PC-3 (cell line): Measurements from ENCODE around the gene G6PD. TPM values are rescaled to one million over a fixed set of nuclear protein-coding genes. Genes with fewer than 3 reads are reported as not detected.

ENCODE experiments used
- ATAC-seq: fragments of 200-7000 bp; cut with Tn5 transposase; 2 replicates; pipeline ENCODE4 v1.9.1; 2020; ENCODE audit warnings: mild to moderate bottlenecking, moderate library complexity
- Bru-seq: library from RNA; stranded (reverse); fragments of 400-500 nt; gene quantifications from one replicate; lab custom pipeline; 2021; lab: Mats Ljungman, UMichigan
- BruChase-seq, 2 experiments: library from RNA; stranded (reverse); fragments of 400-500 nt; gene quantifications; one replicate each; lab custom pipeline; 2021; lab: Mats Ljungman, UMichigan
- BruUV-seq: library from RNA; stranded (reverse); fragments of 400-500 nt; replicated peaks from 2 replicates; lab custom pipeline; 2021; lab: Mats Ljungman, UMichigan
- CTCF ChIA-PET: fragments of 300-600 bp; sonication (Branson Sonifier 250); formaldehyde crosslinking; loops from one replicate; lab custom pipeline; 2022; ENCODE audit warnings: antibody characterized with exemption; lab: Charles Lee
- POLR2A ChIA-PET: fragments of 300-600 bp; sonication (Branson Sonifier 250); formaldehyde crosslinking; loops from one replicate; lab custom pipeline; 2022; ENCODE audit warnings: antibody characterized with exemption; ENCODE audit not compliant: unreplicated experiment; lab: Charles Lee
- DNase-seq: peaks from one replicate; pipeline ENCODE4 v3.0.0-alpha.2; 2015
- H2AFZ ChIP-seq: fragments of 300-600 bp; sonication (generic); 2 replicates; pipeline ENCODE4 v1.6.0; 2016; ENCODE audit warnings: antibody characterized with exemption, low read length
- H3F3A ChIP-seq: fragments of 300-600 bp; sonication (generic); one replicate; pipeline ENCODE4 v1.6.0; 2017; ENCODE audit warnings: antibody characterized with exemption, low read length, control low read depth, mild to moderate bottlenecking; ENCODE audit not compliant: unreplicated experiment
- H3K27ac ChIP-seq: fragments of 300-600 bp; sonication (generic); 2 replicates; pipeline ENCODE4 v1.5.1; 2016; ENCODE audit warnings: mild to moderate bottlenecking, low read length
- H3K27me3 ChIP-seq: fragments of 300-600 bp; sonication (generic); 2 replicates; pipeline ENCODE4 v1.6.1; 2016; ENCODE audit warnings: low read length, mixed read lengths
- H3K36me3 ChIP-seq: fragments of 300-600 bp; sonication (generic); 2 replicates; pipeline ENCODE4 v1.6.1; 2016; ENCODE audit warnings: low read depth, mixed run types, low read length, mixed read lengths
- H3K4me1 ChIP-seq: fragments of 300-600 bp; sonication (generic); 2 replicates; pipeline ENCODE4 v1.5.1; 2016; ENCODE audit warnings: low read length; ENCODE audit not compliant: insufficient read depth
- H3K4me2 ChIP-seq: fragments of 300-600 bp; sonication (generic); 2 replicates; pipeline ENCODE4 v1.6.0; 2016; ENCODE audit warnings: low read length
- H3K4me3 ChIP-seq: fragments of 300-600 bp; sonication (generic); 2 replicates; pipeline ENCODE4 v1.5.1; 2016; ENCODE audit warnings: mild to moderate bottlenecking, low read length, mixed read lengths
- H3K79me2 ChIP-seq: fragments of 300-600 bp; sonication (generic); 2 replicates; pipeline ENCODE4 v1.6.1; 2017; ENCODE audit warnings: low read length, mixed read lengths
- H3K9ac ChIP-seq: fragments of 300-600 bp; sonication (generic); 2 replicates; pipeline ENCODE4 v1.6.0; 2016; ENCODE audit warnings: mild to moderate bottlenecking, low read length
- H3K9me2 ChIP-seq: fragments of 300-600 bp; sonication (generic); replicated peaks from 2 replicates; pipeline ENCODE4 v1.6.1; 2016; ENCODE audit warnings: mixed run types, low read length, mixed read lengths
- H3K9me3 ChIP-seq: fragments of 300-600 bp; sonication (generic); 2 replicates; pipeline ENCODE4 v1.6.1; 2016; ENCODE audit warnings: low read length, mixed read lengths
- H4K20me1 ChIP-seq: fragments of 300-600 bp; sonication (generic); 2 replicates; pipeline ENCODE4 v1.6.1; 2016; ENCODE audit warnings: low read length, mixed read lengths
- CTCF ChIP-seq: fragments of 300-600 bp; sonication (generic); conservative IDR thresholded peaks from 2 replicates; pipeline ENCODE4 v1.5.1; 2017; ENCODE audit warnings: antibody characterized with exemption, low read depth, mild to moderate bottlenecking, low read length
- EZH2 ChIP-seq: fragments of 300-600 bp; sonication (generic); IDR thresholded peaks from one replicate; pipeline ENCODE4 v1.6.1; 2017; ENCODE audit warnings: antibody characterized with exemption, mild to moderate bottlenecking, low read length; ENCODE audit not compliant: unreplicated experiment
- EZH2phosphoT487 ChIP-seq: fragments of 300-600 bp; sonication (generic); IDR thresholded peaks from 2 replicates; pipeline ENCODE4 v1.6.1; 2018; ENCODE audit warnings: mild to moderate bottlenecking, antibody characterized with exemption, low read length, borderline replicate concordance
- intact Hi-C: fragments of 100-400 bp; cut with micrococcal nuclease; formaldehyde crosslinking; loops from 2 replicates; pipeline ENCODE4 v1.9.0; 2023
- long read RNA-seq: library from polyadenylated mRNA; unstranded; transcript quantifications from one replicate; pipeline ENCODE4 v2.0.0, GENCODE V29; 2021; ENCODE audit not compliant: unreplicated experiment
- total RNA-seq: library from RNA; depleted of rRNA; stranded (reverse); fragments of >200 nt; gene quantifications from 2 replicates; pipeline ENCODE4 v1.2.3, GENCODE V29; 2014; rRNA removed

Gene G6PD
- total RNA-seq (121 and 147 TPM in 2 replicates), Bru-seq, nascent RNA (percentile 71 among the genes with signal in this experiment), BruChase-seq, experiment 1, labeled RNA remaining after a 6-hour chase (percentile 77 among the genes with signal in this experiment), BruChase-seq, experiment 2, labeled RNA remaining after a 2-hour chase (percentile 65 among the genes with signal in this experiment)
- long read RNA-seq, transcript G6PD-211 (13 exons, 2,632 nt) = major isoform, 21 of 52 reads
- long read RNA-seq, partial matches to known transcripts = 10 of 52 reads
- long read RNA-seq, other reads (novel, unspliced or antisense) = 18 of 52 reads

- ChIA-PET POLR2A (no interaction called here), CTCF (no interaction called here)
- H3K4me3 ChIP-seq = peak within 1 kb of the TSS; percentile 86
- TSS peak; percentile 61 for BruUV-seq
- peak within 1 kb of the TSS; percentile 88 for H3K4me2 ChIP-seq
- H3K27me3 ChIP-seq = no peaks in the 10 kb centered on the region
- intact Hi-C loops = no loop called here
- ATAC-seq = peak; percentile 38
- H3F3A ChIP-seq = no peaks in the 10 kb centered on the region
- peak within 1 kb of the TSS; percentile 95 for H3K27ac ChIP-seq
- no peaks in the 10 kb centered on the region for H3K9me2 ChIP-seq
- 0 out of 2 replicates have a peak, but pooled peaks cover 2% of the 10 kb centered on the region for H3K36me3 ChIP-seq
- peaks cover 50% of the 10 kb centered on the region for H3K4me1 ChIP-seq
- no peaks in the 10 kb centered on the region for H3K9me3 ChIP-seq
- H2AFZ ChIP-seq = peak within 1 kb of the TSS; percentile 68
- DNase-seq = peak; percentile 73
- H3K79me2 ChIP-seq = peaks cover 84% of the 10 kb centered on the region
- peak within 1 kb of the TSS; percentile 87 for H3K9ac ChIP-seq
- TF ChIP-seq CTCF (no peak), EZH2 (no peak), EZH2phosphoT487 (no peak)
- H4K20me1 ChIP-seq = no peaks in the 10 kb centered on the region
Observed at GRCh38 chrX:154546354-154547244, at the start of gene G6PD. G6PD (minus strand) TSS chrX:154546846; CDS start chrX:154546155, 691 bp downstream.

- H3K9me2 ChIP-seq = no peaks in the 10 kb centered on the region
- H3F3A ChIP-seq = no peaks in the 10 kb centered on the region
- no peaks in the 10 kb centered on the region for H3K9me3 ChIP-seq
- no peak overlapping the region for H3K9ac ChIP-seq
- ATAC-seq = no peak
- intact Hi-C loops = loop anchor here (1.0 kb wide), 1 partner anchor 9 kb away; no protein-coding TSS in a partner anchor
- TF ChIP-seq CTCF (no peak), EZH2phosphoT487 (no peak), EZH2 (no peak)
- POLR2A ChIA-PET = no interaction called here
- H3K79me2 ChIP-seq = no peaks in the 10 kb centered on the region
- H3K27me3 ChIP-seq = no peaks in the 10 kb centered on the region
- CTCF ChIA-PET = interaction anchor here (0.7 kb wide), 1 partner anchor 153 kb away, joined by 3 read pairs; no protein-coding TSS in a partner anchor
- H3K4me1 ChIP-seq = peaks cover 39% of the 10 kb centered on the region
- H4K20me1 ChIP-seq = no peaks in the 10 kb centered on the region
- DNase-seq = peak; percentile 13
- H3K4me3 ChIP-seq = no peak overlapping the region
- no peak overlapping the region for H2AFZ ChIP-seq
- peak overlapping the region; percentile 65 for H3K4me2 ChIP-seq
- BruUV-seq = no TSS peak
- H3K27ac ChIP-seq = peak overlapping the region; percentile 14; the same call in 1 of the 2 replicates
- H3K36me3 ChIP-seq = no peaks in the 10 kb centered on the region
Observed at GRCh38 chrX:154595559-154596249, 49.1 kb upstream of the G6PD start.
